Heart left ventricle (tissue), 16 donors: ENCODE results near the gene PREB. TPM values are rescaled to one million over a fixed set of nuclear protein-coding genes. Genes with fewer than 3 reads are reported as not detected.

Experiments
- ATAC-seq, 4 donors: fragments of 200-7000 bp; cut with Tn5 transposase; one replicate each; pipeline ENCODE4 v1.9.1; 2020 to 2022; ENCODE audit warnings: moderate library complexity in 4 of 4, mild to moderate bottlenecking in 3 of 4, moderate number of reproducible peaks in 1 of 4
- DNase-seq, 5 donors: peaks; one replicate each; pipeline ENCODE4 v3.0.0-alpha.2; 2020
- H3K27ac ChIP-seq, 12 donors: fragments of 200-600 bp; sonication (generic) in 4 of 12; one replicate each; pipeline versions ENCODE4 v1.5.0 to v1.8.0; 2016 to 2022; ENCODE audit warnings: mild to moderate bottlenecking in 2 of 12
- H3K27me3 ChIP-seq, 9 donors: fragments of 200-600 bp; sonication (generic) in 2 of 9; one replicate each; pipeline versions ENCODE4 v1.5.1 to v1.8.0; 2016 to 2022; ENCODE audit warnings: mild to moderate bottlenecking in 3 of 9
- H3K36me3 ChIP-seq, 9 donors: fragments of 200-600 bp; sonication (generic) in 2 of 9; one replicate each; pipeline versions ENCODE4 v1.5.0 to v1.8.0; 2018 to 2022; ENCODE audit warnings: mild to moderate bottlenecking in 2 of 9
- H3K4me1 ChIP-seq, 12 donors: fragments of 200-600 bp; sonication (generic) in 4 of 12; one replicate each; pipeline versions ENCODE4 v1.5.0 to v1.8.0; 2016 to 2022; ENCODE audit warnings: mild to moderate bottlenecking in 3 of 12
- H3K4me3 ChIP-seq, 12 donors: fragments of 200-600 bp; sonication (generic) in 4 of 12; one replicate each; pipeline versions ENCODE4 v1.5.0 to v1.8.0; 2017 to 2022; ENCODE audit warnings: mild to moderate bottlenecking in 9 of 12, moderate library complexity in 4 of 12
- H3K9me3 ChIP-seq, 12 donors: fragments of 200-600 bp; sonication (generic) in 4 of 12; one replicate each; pipeline versions ENCODE4 v1.5.0 to v1.8.0; 2016 to 2022; ENCODE audit warnings: mild to moderate bottlenecking in 1 of 12
- POLR2A ChIP-seq, 2 donors: fragments of 450-650 bp; IDR thresholded peaks; one replicate each; pipeline ENCODE4 v1.6.1; 2017; ENCODE audit warnings: antibody characterized with exemption in 2 of 2, mild to moderate bottlenecking in 2 of 2, moderate library complexity in 2 of 2
- WGBS, 4 donors: extraction: QIAGEN DNeasy Blood & Tissue Kit in 2 of 4; methylation state at CpG; one replicate each; pipeline versions ENCODE4 v1.1.5 to v1.1.7; 2013 to 2018; 5-methylcytosine and 5-hydroxymethylcytosine counted together
- intact Hi-C, 10 donors: fragments of 100-400 bp; cut with DNase I; formaldehyde crosslinking; loops; one replicate each; pipeline versions ENCODE4 v1.11.1 to v1.14.2; 2022
- polyA plus RNA-seq, 2 donors: library from polyadenylated mRNA; stranded (reverse); fragments of 200-250 nt; gene quantifications; one replicate each; pipeline ENCODE4 v1.2.3, GENCODE V29; 2013
- total RNA-seq, 9 donors: library from RNA; depleted of rRNA in 2 of 9; stranded (reverse); fragments of >200 nt in 2 of 9; fragmentation: NEBNext Ultra II Directional in 3 of 9; extraction: Animal tissue kit (Norgen Biotek cat#: 25700) in 3 of 9; gene quantifications; one replicate each; pipeline versions ENCODE4 v1.1.0 to v1.2.4, GENCODE V29; 2016 to 2023
- TF ChIP-seq, protein P1 (sequence below), 12 donors: fragments of 200-600 bp; sonication (generic) in 4 of 12; IDR thresholded peaks; one replicate each; pipeline versions ENCODE4 v1.5.0 to v1.8.0; 2018 to 2022; ENCODE audit warnings: antibody characterized with exemption in 12 of 12, mild to moderate bottlenecking in 5 of 12
- donor health status: ischemic (EF 13 %, LVEDD 7.1; RV severe dilation, severe dysfunction).
- donor health status: healthy with polysubstance abuse.
- donor health status: DM: no; HTN: yes; CAD: no.
- donor health status: DM: no; HTN: no; CAD: no.
- donor health status: ischemic (EF 25% LVEDD 6.9; RV normal size, moderate dysfunction).
- donor health status: ischemic (EF 25% LVEDD 5.7; RV mildly dilated, moderate dysfunction).
- donor health status: healthy.
- donor health status: DM: yes; HTN: yes; CAD: no.
- donor health status: ischemic (EF 35%, LVEDD 5.7; RV mildly dilated, moderate dysfunction).
- donor health status: nonischemic (EF 11% LVEDD 7.7; RV severe dilation, severe dysfunction).
- donor health status: DM: yes; HTN: yes; CAD: no.
- donor health status: PGD.
- donor health status: ischemic (EF 29% LVEDD 5.4; RV normal size, mild dysfunction).
- donor health status: nonischemic (EF 23%, LVEDD 6.1; RV moderate dilation, normal function).

Gene PREB
- total and polyA plus RNA-seq, 11 donors, result 41.1 to 99.4 (median 49.3) TPM

DNA sequence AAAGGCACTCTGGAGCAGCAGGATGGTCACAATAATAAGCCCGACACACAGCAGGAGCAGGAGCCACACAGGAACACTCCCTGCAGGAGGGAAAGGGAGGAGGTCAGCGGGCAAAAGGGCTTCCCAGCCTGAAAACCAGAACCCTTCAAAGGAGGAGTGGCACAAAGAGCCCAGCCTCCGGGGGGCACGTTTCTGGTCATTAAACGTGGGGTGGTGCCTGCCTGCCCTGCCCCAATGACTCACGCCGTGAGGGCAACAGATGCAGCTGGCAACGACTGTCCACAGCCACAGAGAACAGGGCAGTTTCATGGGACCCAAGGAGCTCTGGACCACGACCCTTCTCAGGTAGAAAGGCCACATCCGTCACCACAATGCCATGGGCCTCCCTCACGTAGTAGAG is 3.0 kb downstream of the PREB start:
- intact Hi-C loops, result loop anchor here in 2 of 10 donors (5.0 kb wide), 1 partner anchor 81 kb away; the partner anchor contains the start of genes ATRAID (in 2 of the 2) and SLC5A6 (in 2 of the 2)
- no peak for ATAC-seq

DNA sequence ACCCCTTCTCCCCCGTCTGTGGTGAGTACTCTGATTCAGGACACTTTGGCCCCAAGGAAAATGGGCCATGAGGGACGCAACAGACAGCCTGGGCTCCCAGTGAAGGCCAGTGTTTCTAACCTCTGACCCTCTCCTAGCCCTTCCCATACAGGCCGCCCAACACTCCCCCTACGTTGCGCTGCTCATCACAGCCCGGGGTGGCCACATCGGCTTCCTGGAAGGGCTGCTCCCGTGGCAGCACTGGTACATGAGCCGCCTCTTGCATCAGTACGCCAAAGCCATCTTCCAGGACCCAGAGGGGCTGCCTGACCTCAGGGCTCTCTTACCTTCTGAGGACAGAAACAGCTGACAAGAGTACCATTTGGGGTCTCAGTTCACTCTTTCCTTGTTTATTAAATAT is 4.0 kb downstream of the PREB start:
- H3K27me3 ChIP-seq, result no peaks in the 10 kb centered on the region
- peaks cover 7 to 19% (median 12%) of the 10 kb centered on the region in 12 donors for H3K4me1 ChIP-seq
- WGBS, 4 donors, result 89 to 94% (median 91%) methylated on average over 10 of the region's 10 CpGs
- H3K4me3 ChIP-seq, result no peak overlapping the region
- TF ChIP-seq, protein P1, sequence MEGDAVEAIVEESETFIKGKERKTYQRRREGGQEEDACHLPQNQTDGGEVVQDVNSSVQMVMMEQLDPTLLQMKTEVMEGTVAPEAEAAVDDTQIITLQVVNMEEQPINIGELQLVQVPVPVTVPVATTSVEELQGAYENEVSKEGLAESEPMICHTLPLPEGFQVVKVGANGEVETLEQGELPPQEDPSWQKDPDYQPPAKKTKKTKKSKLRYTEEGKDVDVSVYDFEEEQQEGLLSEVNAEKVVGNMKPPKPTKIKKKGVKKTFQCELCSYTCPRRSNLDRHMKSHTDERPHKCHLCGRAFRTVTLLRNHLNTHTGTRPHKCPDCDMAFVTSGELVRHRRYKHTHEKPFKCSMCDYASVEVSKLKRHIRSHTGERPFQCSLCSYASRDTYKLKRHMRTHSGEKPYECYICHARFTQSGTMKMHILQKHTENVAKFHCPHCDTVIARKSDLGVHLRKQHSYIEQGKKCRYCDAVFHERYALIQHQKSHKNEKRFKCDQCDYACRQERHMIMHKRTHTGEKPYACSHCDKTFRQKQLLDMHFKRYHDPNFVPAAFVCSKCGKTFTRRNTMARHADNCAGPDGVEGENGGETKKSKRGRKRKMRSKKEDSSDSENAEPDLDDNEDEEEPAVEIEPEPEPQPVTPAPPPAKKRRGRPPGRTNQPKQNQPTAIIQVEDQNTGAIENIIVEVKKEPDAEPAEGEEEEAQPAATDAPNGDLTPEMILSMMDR (IDR thresholded peaks at IDR 0.05), result no peak
- no peak for TF ChIP-seq POLR2A (IDR thresholded peaks at IDR 0.05)
- H3K27ac ChIP-seq, result no peak overlapping the region
- ATAC-seq (no peak), DNase-seq (no peak)
- no peaks in the 10 kb centered on the region for H3K9me3 ChIP-seq
- intact Hi-C loops, result loop anchor here in 2 of 10 donors (5.0 kb wide), 1 partner anchor 82 kb away; the partner anchor contains the start of genes ATRAID (in 2 of the 2) and SLC5A6 (in 2 of the 2)
- peaks cover 0 to 40% (median 34%) of the 10 kb centered on the region in 9 donors for H3K36me3 ChIP-seq

More for the DNA sequence above, 3.0 kb downstream of the PREB start:
- WGBS, 4 donors, result 85 to 94% (median 89%) methylated on average over 11 of the region's 11 CpGs
- H3K4me3 ChIP-seq, result no peak overlapping the region
- no peaks in the 10 kb centered on the region for H3K27me3 ChIP-seq
- H3K36me3 ChIP-seq, result peaks cover 0 to 40% (median 34%) of the 10 kb centered on the region in 9 donors
- no peaks in the 10 kb centered on the region for H3K9me3 ChIP-seq
- DNase-seq, result no peak
- H3K27ac ChIP-seq, result no peak overlapping the region
- peaks cover 7 to 19% (median 11%) of the 10 kb centered on the region in 12 donors for H3K4me1 ChIP-seq
- no peak for TF ChIP-seq POLR2A (IDR thresholded peaks at IDR 0.05)
- TF ChIP-seq, protein P1 (IDR thresholded peaks at IDR 0.05), result no peak

DNA sequence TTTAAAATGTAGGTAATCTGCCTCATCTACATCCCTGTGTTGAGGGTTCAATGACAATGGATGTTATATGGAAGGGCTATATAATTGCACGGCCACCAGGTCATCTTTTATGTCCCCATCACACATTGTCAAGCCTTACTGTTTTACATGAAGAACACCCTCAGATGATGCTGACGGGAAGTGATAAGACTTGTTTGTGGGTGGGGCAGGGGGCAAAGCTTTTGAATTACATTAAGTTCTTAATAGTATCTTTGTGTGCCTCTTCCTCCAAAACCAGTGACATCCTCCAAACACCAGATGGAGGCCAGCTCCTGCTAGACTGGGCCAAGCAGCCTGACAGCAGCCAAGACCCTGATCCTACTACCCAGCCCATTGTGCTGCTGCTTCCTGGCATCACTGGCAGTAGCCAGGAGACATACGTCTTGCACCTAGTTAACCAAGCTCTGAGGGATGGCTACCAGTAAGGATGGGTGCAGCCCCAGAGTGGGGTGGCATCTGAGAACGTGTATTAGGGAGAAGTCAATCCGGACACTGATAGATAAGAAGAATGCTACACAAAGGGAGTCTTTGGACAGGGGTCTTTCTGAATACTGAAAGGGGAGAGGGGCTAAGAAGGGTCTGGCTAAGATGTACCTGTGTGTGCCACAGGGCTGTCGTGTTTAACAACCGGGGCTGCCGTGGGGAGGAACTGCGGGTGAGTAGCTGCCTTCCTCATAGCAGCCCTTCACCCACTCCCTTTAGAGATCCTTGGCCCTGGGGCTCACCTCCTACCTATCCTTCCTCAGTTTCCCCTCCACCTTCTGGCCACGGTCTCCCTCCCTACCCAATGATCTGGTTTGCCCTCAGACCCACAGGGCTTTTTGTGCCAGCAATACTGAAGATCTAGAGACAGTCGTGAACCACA is 5.5 kb downstream of the PREB start:
- no peak overlapping the region for H3K27ac ChIP-seq
- no peak for ATAC-seq
- intact Hi-C loops, result no loop called here
- H3K4me3 ChIP-seq, result no peak overlapping the region
- H3K4me1 ChIP-seq, result peaks cover 7 to 19% (median 13%) of the 10 kb centered on the region in 12 donors
- no peak for TF ChIP-seq POLR2A (IDR thresholded peaks at IDR 0.05)
- TF ChIP-seq, protein P1 (IDR thresholded peaks at IDR 0.05), result no peak
- H3K36me3 ChIP-seq, result peaks cover 0 to 40% (median 34%) of the 10 kb centered on the region in 9 donors
- DNase-seq, result no peak
- 73 to 83% (median 80%) methylated on average over 11 of the region's 11 CpGs for WGBS, 4 donors
- H3K9me3 ChIP-seq, result no peaks in the 10 kb centered on the region
- no peaks in the 10 kb centered on the region for H3K27me3 ChIP-seq
